ENCODE data around the gene CETP.

Gene CETP

GRCh38 chr16:56935201-56935600, 26.5 kb upstream of the CETP start:
- Histone ChIP-seq H3K27ac (ENCODE audit: low read depth, low read length) (no peak overlapping the region), H3K27me3 (ENCODE audit: insufficient read depth, low read length) (no peaks in the 10 kb centered on the region), H2AFZ (ENCODE audit: low read length, unreplicated experiment) (no peak overlapping the region), H3K4me3 (ENCODE audit: low read depth, low read length) (peak overlapping the region; percentile 64), H3K36me3 (ENCODE audit: insufficient read depth, low read length) (peaks cover 53% of the 10 kb centered on the region), H3K79me2 (ENCODE audit: control insufficient read depth, insufficient read depth, low read length, unreplicated experiment) (peaks cover 44% of the 10 kb centered on the region), H3K4me1 (ENCODE audit: control insufficient read depth, insufficient read depth, low read length, unreplicated experiment) (peaks cover 14% of the 10 kb centered on the region)

- Histone ChIP-seq H2AFZ (ENCODE audit: low read length, unreplicated experiment) (no peak overlapping the region), H3K4me1 (ENCODE audit: control insufficient read depth, insufficient read depth, low read length, unreplicated experiment) (peaks cover 9% of the 10 kb centered on the region), H3K79me2 (ENCODE audit: control insufficient read depth, insufficient read depth, low read length, unreplicated experiment) (peaks cover 44% of the 10 kb centered on the region), H3K4me3 (ENCODE audit: low read depth, low read length) (no peak overlapping the region), H3K27ac (ENCODE audit: low read depth, low read length) (no peak overlapping the region), H3K36me3 (ENCODE audit: insufficient read depth, low read length) (peaks cover 60% of the 10 kb centered on the region), H3K27me3 (ENCODE audit: insufficient read depth, low read length) (no peaks in the 10 kb centered on the region)
Observed at GRCh38 chr16:56936491-56936890, 25.3 kb upstream of the CETP start.

GRCh38 chr16:56936950-56937349, 24.8 kb upstream of the CETP start:
- H3K27ac ChIP-seq (ENCODE audit: low read depth, low read length), result no peak overlapping the region
- H3K27me3 ChIP-seq (ENCODE audit: insufficient read depth, low read length), result no peaks in the 10 kb centered on the region
- H3K4me3 ChIP-seq (ENCODE audit: low read depth, low read length), result no peak overlapping the region
- peaks cover 8% of the 10 kb centered on the region for H3K4me1 ChIP-seq (ENCODE audit: control insufficient read depth, insufficient read depth, low read length, unreplicated experiment)
- H3K36me3 ChIP-seq (ENCODE audit: insufficient read depth, low read length), result peaks cover 65% of the 10 kb centered on the region
- peaks cover 44% of the 10 kb centered on the region for H3K79me2 ChIP-seq (ENCODE audit: control insufficient read depth, insufficient read depth, low read length, unreplicated experiment)
- H2AFZ ChIP-seq (ENCODE audit: low read length, unreplicated experiment), result no peak overlapping the region

- peaks cover 8% of the 10 kb centered on the region for H3K4me1 ChIP-seq (ENCODE audit: control insufficient read depth, insufficient read depth, low read length, unreplicated experiment)
- H2AFZ ChIP-seq (ENCODE audit: low read length, unreplicated experiment), result no peak overlapping the region
- H3K27ac ChIP-seq (ENCODE audit: low read depth, low read length), result no peak overlapping the region
- H3K4me3 ChIP-seq (ENCODE audit: low read depth, low read length), result no peak overlapping the region
- no peaks in the 10 kb centered on the region for H3K27me3 ChIP-seq (ENCODE audit: insufficient read depth, low read length)
- peaks cover 76% of the 10 kb centered on the region for H3K36me3 ChIP-seq (ENCODE audit: insufficient read depth, low read length)
- H3K79me2 ChIP-seq (ENCODE audit: control insufficient read depth, insufficient read depth, low read length, unreplicated experiment), result peaks cover 26% of the 10 kb centered on the region
Observed at GRCh38 chr16:56938664-56939513, 22.9 kb upstream of the CETP start.

GRCh38 chr16:56939801-56940200, 21.9 kb upstream of the CETP start:
- H2AFZ ChIP-seq (ENCODE audit: low read length, unreplicated experiment), result no peak overlapping the region
- peaks cover 76% of the 10 kb centered on the region for H3K36me3 ChIP-seq (ENCODE audit: insufficient read depth, low read length)
- peaks cover 19% of the 10 kb centered on the region for H3K79me2 ChIP-seq (ENCODE audit: control insufficient read depth, insufficient read depth, low read length, unreplicated experiment)
- no peak overlapping the region for H3K27ac ChIP-seq (ENCODE audit: low read depth, low read length)
- H3K4me1 ChIP-seq (ENCODE audit: control insufficient read depth, insufficient read depth, low read length, unreplicated experiment), result peaks cover 7% of the 10 kb centered on the region
- no peaks in the 10 kb centered on the region for H3K27me3 ChIP-seq (ENCODE audit: insufficient read depth, low read length)
- no peak overlapping the region for H3K4me3 ChIP-seq (ENCODE audit: low read depth, low read length)

- Histone ChIP-seq H3K27ac (ENCODE audit: low read depth, low read length) (no peak overlapping the region), H3K79me2 (ENCODE audit: control insufficient read depth, insufficient read depth, low read length, unreplicated experiment) (peaks cover 8% of the 10 kb centered on the region)
Observed at GRCh38 chr16:56941092-56941491, 20.7 kb upstream of the CETP start.

GRCh38 chr16:56941856-56942331, 19.9 kb upstream of the CETP start:
- Histone ChIP-seq H3K27me3 (ENCODE audit: insufficient read depth, low read length) (no peaks in the 10 kb centered on the region), H2AFZ (ENCODE audit: low read length, unreplicated experiment) (no peak overlapping the region), H3K4me1 (ENCODE audit: control insufficient read depth, insufficient read depth, low read length, unreplicated experiment) (no peaks in the 10 kb centered on the region), H3K4me3 (ENCODE audit: low read depth, low read length) (no peak overlapping the region), H3K27ac (ENCODE audit: low read depth, low read length) (no peak overlapping the region), H3K79me2 (ENCODE audit: control insufficient read depth, insufficient read depth, low read length, unreplicated experiment) (peaks cover 8% of the 10 kb centered on the region), H3K36me3 (ENCODE audit: insufficient read depth, low read length) (peaks cover 61% of the 10 kb centered on the region)

More at GRCh38 chr16:56941092-56941491, 20.7 kb upstream of the CETP start:
- Histone ChIP-seq H3K36me3 (ENCODE audit: insufficient read depth, low read length) (peaks cover 69% of the 10 kb centered on the region), H3K27me3 (ENCODE audit: insufficient read depth, low read length) (no peaks in the 10 kb centered on the region), H3K4me1 (ENCODE audit: control insufficient read depth, insufficient read depth, low read length, unreplicated experiment) (no peaks in the 10 kb centered on the region), H3K4me3 (ENCODE audit: low read depth, low read length) (no peak overlapping the region), H2AFZ (ENCODE audit: low read length, unreplicated experiment) (no peak overlapping the region)

GRCh38 chr16:56943761-56944375, 17.9 kb upstream of the CETP start:
- peaks cover under 1% of the 10 kb centered on the region for H3K79me2 ChIP-seq (ENCODE audit: control insufficient read depth, insufficient read depth, low read length, unreplicated experiment)
- no peak overlapping the region for H3K4me3 ChIP-seq (ENCODE audit: low read depth, low read length)
- no peaks in the 10 kb centered on the region for H3K4me1 ChIP-seq (ENCODE audit: control insufficient read depth, insufficient read depth, low read length, unreplicated experiment)
- H3K27me3 ChIP-seq (ENCODE audit: insufficient read depth, low read length), result no peaks in the 10 kb centered on the region
- H2AFZ ChIP-seq (ENCODE audit: low read length, unreplicated experiment), result no peak overlapping the region
- H3K27ac ChIP-seq (ENCODE audit: low read depth, low read length), result no peak overlapping the region
- H3K36me3 ChIP-seq (ENCODE audit: insufficient read depth, low read length), result peaks cover 47% of the 10 kb centered on the region

GRCh38 chr16:56944954-56945839, 16.6 kb upstream of the CETP start:
- Histone ChIP-seq H3K27me3 (ENCODE audit: insufficient read depth, low read length) (no peaks in the 10 kb centered on the region), H3K36me3 (ENCODE audit: insufficient read depth, low read length) (peaks cover 34% of the 10 kb centered on the region), H3K27ac (ENCODE audit: low read depth, low read length) (no peak overlapping the region), H3K79me2 (ENCODE audit: control insufficient read depth, insufficient read depth, low read length, unreplicated experiment) (no peaks in the 10 kb centered on the region), H2AFZ (ENCODE audit: low read length, unreplicated experiment) (no peak overlapping the region), H3K4me3 (ENCODE audit: low read depth, low read length) (no peak overlapping the region), H3K4me1 (ENCODE audit: control insufficient read depth, insufficient read depth, low read length, unreplicated experiment) (no peaks in the 10 kb centered on the region)

- Histone ChIP-seq H2AFZ (ENCODE audit: low read length, unreplicated experiment) (no peak overlapping the region), H3K27me3 (ENCODE audit: insufficient read depth, low read length) (no peaks in the 10 kb centered on the region), H3K4me1 (ENCODE audit: control insufficient read depth, insufficient read depth, low read length, unreplicated experiment) (no peaks in the 10 kb centered on the region), H3K4me3 (ENCODE audit: low read depth, low read length) (no peak overlapping the region), H3K79me2 (ENCODE audit: control insufficient read depth, insufficient read depth, low read length, unreplicated experiment) (no peaks in the 10 kb centered on the region), H3K36me3 (ENCODE audit: insufficient read depth, low read length) (peaks cover 30% of the 10 kb centered on the region), H3K27ac (ENCODE audit: low read depth, low read length) (no peak overlapping the region)
Observed at GRCh38 chr16:56945847-56946527, 15.8 kb upstream of the CETP start.
